Loucy (cell line): Measurements from ENCODE around the gene CACNA2D3.

Experiments
- H2AFZ ChIP-seq: fragments of 200-600 bp; sonication (generic); 2 replicates; pipeline ENCODE4 v1.6.0; 2016; ENCODE audit warnings: antibody characterized with exemption, mild to moderate bottlenecking, low read length, moderate library complexity
- H3F3A ChIP-seq: fragments of 200-600 bp; 2 replicates; pipeline ENCODE4 v1.6.0; 2016; ENCODE audit warnings: antibody characterized with exemption, low read depth, mild to moderate bottlenecking
- H3K27me3 ChIP-seq: fragments of 200-600 bp; sonication (generic); 2 replicates; pipeline ENCODE4 v1.6.1; 2014; ENCODE audit warnings: low read length, mild to moderate bottlenecking; ENCODE audit not compliant: insufficient read depth, poor library complexity, severe bottlenecking
- H3K36me3 ChIP-seq: fragments of 200-600 bp; sonication (generic); 2 replicates; pipeline ENCODE4 v1.6.1; 2016; ENCODE audit warnings: low read length; ENCODE audit not compliant: insufficient read depth
- H3K4me1 ChIP-seq: fragments of 200-600 bp; sonication (generic); 2 replicates; pipeline ENCODE4 v1.5.1; 2014; ENCODE audit warnings: low read length, mild to moderate bottlenecking; ENCODE audit not compliant: insufficient read depth, poor library complexity, severe bottlenecking
- H3K4me2 ChIP-seq: fragments of 200-600 bp; sonication (generic); 2 replicates; pipeline ENCODE4 v1.6.0; 2014; ENCODE audit warnings: antibody characterized with exemption, low read length, low read depth, mild to moderate bottlenecking; ENCODE audit not compliant: poor library complexity, severe bottlenecking
- H3K4me3 ChIP-seq: fragments of 200-600 bp; sonication (generic); 2 replicates; pipeline ENCODE4 v1.5.1; 2014; ENCODE audit warnings: low read length, mild to moderate bottlenecking, mixed read lengths; ENCODE audit not compliant: poor library complexity, severe bottlenecking
- H3K79me2 ChIP-seq: fragments of 200-600 bp; sonication (generic); 2 replicates; pipeline ENCODE4 v1.6.1; 2014; ENCODE audit warnings: low read length; ENCODE audit not compliant: insufficient read depth
- H3K9ac ChIP-seq: fragments of 200-600 bp; sonication (generic); 2 replicates; pipeline ENCODE4 v1.6.0; 2014; ENCODE audit warnings: mild to moderate bottlenecking, low read depth, low read length, moderate library complexity; ENCODE audit not compliant: poor library complexity, severe bottlenecking
- H3K9me2 ChIP-seq: fragments of 200-600 bp; sonication (generic); replicated peaks from 2 replicates; pipeline ENCODE4 v1.6.1; 2016; ENCODE audit warnings: low read depth, low read length, mixed read lengths
- H3K9me3 ChIP-seq: fragments of 200-600 bp; sonication (generic); 2 replicates; pipeline ENCODE4 v1.6.1; 2014; ENCODE audit warnings: mild to moderate bottlenecking, antibody characterized with exemption, low read length, low read depth; ENCODE audit not compliant: insufficient read depth
- H4K20me1 ChIP-seq: fragments of 200-600 bp; sonication (generic); 2 replicates; pipeline ENCODE4 v1.6.0; 2014; ENCODE audit warnings: antibody characterized with exemption, low read length, mild to moderate bottlenecking; ENCODE audit not compliant: insufficient read depth, poor library complexity, severe bottlenecking
- EZH2phosphoT487 ChIP-seq: fragments of 200-600 bp; IDR thresholded peaks from 2 replicates; pipeline ENCODE4 v1.6.1; 2018; ENCODE audit warnings: antibody characterized with exemption, mild to moderate bottlenecking, moderate library complexity, borderline replicate concordance
- TF ChIP-seq, protein P1 (sequence below): fragments of 200-600 bp; sonication (generic); conservative IDR thresholded peaks from 2 replicates; pipeline ENCODE4 v1.5.1; 2014; ENCODE audit warnings: mild to moderate bottlenecking, antibody characterized with exemption, low read length

Gene CACNA2D3

DNA sequence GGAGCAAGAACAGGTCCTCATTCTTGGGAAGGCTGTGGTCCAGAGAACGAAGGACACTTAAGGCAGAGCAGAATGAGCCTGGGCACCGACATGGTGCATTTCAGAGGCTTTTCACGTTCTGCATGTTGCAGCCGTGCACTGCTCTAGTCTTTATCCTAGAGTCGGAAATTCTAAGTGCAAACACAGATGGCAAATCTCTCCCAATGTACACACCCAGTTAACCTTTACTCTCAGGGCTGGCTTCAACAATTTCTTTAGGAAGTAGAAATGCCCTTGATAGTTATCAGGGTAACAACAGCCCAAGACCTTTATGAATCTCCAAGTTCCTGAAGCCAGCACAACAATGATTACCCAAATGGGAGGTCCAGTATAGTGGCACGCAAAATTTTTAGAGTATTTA is 844.6 kb downstream of the CACNA2D3 start:
- Histone ChIP-seq H2AFZ (no peak overlapping the region), H3K9me3 (no peaks in the 10 kb centered on the region), H3K4me3 (no peak overlapping the region), H4K20me1 (no peaks in the 10 kb centered on the region), H3K4me2 (no peak overlapping the region), H3K4me1 (peaks cover 3% of the 10 kb centered on the region), H3K79me2 (no peaks in the 10 kb centered on the region), H3K36me3 (no peaks in the 10 kb centered on the region), H3F3A (no peaks in the 10 kb centered on the region), H3K9ac (no peak overlapping the region), H3K9me2 (no peaks in the 10 kb centered on the region), H3K27me3 (no peaks in the 10 kb centered on the region)
- TF ChIP-seq, protein P1, sequence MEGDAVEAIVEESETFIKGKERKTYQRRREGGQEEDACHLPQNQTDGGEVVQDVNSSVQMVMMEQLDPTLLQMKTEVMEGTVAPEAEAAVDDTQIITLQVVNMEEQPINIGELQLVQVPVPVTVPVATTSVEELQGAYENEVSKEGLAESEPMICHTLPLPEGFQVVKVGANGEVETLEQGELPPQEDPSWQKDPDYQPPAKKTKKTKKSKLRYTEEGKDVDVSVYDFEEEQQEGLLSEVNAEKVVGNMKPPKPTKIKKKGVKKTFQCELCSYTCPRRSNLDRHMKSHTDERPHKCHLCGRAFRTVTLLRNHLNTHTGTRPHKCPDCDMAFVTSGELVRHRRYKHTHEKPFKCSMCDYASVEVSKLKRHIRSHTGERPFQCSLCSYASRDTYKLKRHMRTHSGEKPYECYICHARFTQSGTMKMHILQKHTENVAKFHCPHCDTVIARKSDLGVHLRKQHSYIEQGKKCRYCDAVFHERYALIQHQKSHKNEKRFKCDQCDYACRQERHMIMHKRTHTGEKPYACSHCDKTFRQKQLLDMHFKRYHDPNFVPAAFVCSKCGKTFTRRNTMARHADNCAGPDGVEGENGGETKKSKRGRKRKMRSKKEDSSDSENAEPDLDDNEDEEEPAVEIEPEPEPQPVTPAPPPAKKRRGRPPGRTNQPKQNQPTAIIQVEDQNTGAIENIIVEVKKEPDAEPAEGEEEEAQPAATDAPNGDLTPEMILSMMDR, result no peak
- TF ChIP-seq EZH2phosphoT487, result no peak

DNA sequence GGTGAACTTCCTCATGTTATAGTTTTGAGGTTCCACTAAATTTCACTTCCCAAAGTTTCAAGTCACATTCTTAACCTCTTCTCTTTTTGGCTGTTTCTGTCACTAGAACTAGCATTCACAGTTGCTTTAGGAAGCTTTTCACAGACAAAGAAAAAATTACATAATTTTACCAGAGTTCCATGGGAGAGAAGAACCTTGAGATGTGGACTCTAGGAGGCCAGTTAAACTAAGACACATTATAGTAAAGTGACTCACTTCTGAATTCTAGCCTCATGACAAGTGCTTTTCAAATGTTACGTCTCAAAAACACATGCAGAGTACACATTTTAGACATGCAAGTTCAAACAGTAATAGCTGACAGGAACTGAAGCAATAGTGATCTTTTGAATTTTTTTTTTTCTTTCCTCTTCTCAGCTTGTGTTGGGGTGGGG is 845.4 kb downstream of the CACNA2D3 start:
- H4K20me1 ChIP-seq, result no peaks in the 10 kb centered on the region
- H3K9me2 ChIP-seq, result no peaks in the 10 kb centered on the region
- no peak overlapping the region for H2AFZ ChIP-seq
- H3K79me2 ChIP-seq, result no peaks in the 10 kb centered on the region
- no peak overlapping the region for H3K9ac ChIP-seq
- H3F3A ChIP-seq, result no peaks in the 10 kb centered on the region
- no peaks in the 10 kb centered on the region for H3K9me3 ChIP-seq
- H3K36me3 ChIP-seq, result no peaks in the 10 kb centered on the region
- TF ChIP-seq, protein P1, result no peak
- TF ChIP-seq EZH2phosphoT487, result no peak
- peaks cover 3% of the 10 kb centered on the region for H3K4me1 ChIP-seq
- no peak overlapping the region for H3K4me2 ChIP-seq
- H3K4me3 ChIP-seq, result no peak overlapping the region
- no peaks in the 10 kb centered on the region for H3K27me3 ChIP-seq

DNA sequence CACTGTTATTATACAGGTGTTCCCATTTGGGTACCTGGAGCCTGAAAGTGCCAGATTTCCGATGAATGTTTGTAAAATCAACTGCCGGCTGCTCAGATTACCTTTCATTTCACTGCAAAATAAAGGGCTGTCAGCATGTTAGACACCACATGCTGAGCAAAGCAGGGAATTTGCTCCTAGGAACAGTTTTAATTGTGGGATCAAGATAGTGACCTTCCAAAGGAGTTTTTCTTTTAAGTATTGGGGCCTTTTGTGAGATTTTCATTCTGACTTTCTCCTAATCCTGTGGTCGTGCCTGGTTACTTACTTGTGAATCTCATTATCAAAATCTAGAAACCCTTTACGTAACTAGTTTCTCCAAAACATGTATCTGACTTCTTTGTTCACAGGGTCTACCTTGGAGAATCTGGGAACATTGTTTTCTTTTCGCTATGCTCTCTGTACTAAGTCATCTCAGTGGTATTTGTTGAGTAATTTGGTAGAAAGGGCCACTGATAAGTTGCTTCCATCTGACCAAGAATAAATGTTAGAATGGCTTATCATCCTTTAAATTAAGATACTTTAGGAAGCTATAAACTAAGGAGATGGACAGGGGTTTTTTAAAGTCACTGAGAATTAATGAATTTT is 846.3 kb downstream of the CACNA2D3 start:
- no peak overlapping the region for H3K4me2 ChIP-seq

More for the DNA sequence above, 846.3 kb downstream of the CACNA2D3 start:
- Histone ChIP-seq H3K4me3 (no peak overlapping the region), H3K36me3 (no peaks in the 10 kb centered on the region), H3F3A (no peaks in the 10 kb centered on the region), H3K9me2 (no peaks in the 10 kb centered on the region), H4K20me1 (no peaks in the 10 kb centered on the region), H3K4me1 (peaks cover 3% of the 10 kb centered on the region), H3K9me3 (no peaks in the 10 kb centered on the region), H2AFZ (no peak overlapping the region), H3K79me2 (no peaks in the 10 kb centered on the region), H3K27me3 (no peaks in the 10 kb centered on the region), H3K9ac (no peak overlapping the region)
- no peak for TF ChIP-seq EZH2phosphoT487
- TF ChIP-seq, protein P1, result no peak
